DND-41 (cell line): ENCODE measurements around the gene ADAMTS9.

Experiments used
- ATAC-seq: fragments of 200-7000 bp; cut with Tn5 transposase; 3 replicates; pipeline ENCODE4 v1.9.1; 2021; ENCODE audit warnings: low read depth; ENCODE audit not compliant: insufficient read depth
- DNase-seq: peaks from one replicate; pipeline ENCODE4 v3.0.0-alpha.2; 2020
- H2AFZ ChIP-seq: 2 replicates; pipeline ENCODE4 v1.6.0; 2012; ENCODE audit warnings: low read depth, low read length
- H3K27ac ChIP-seq: 2 replicates; pipeline ENCODE4 v1.5.1; 2012; ENCODE audit warnings: low read length, inconsistent platforms
- H3K27me3 ChIP-seq: fragments of 200-600 bp; sonication (generic); 2 replicates; pipeline ENCODE4 v1.6.0; 2012; ENCODE audit warnings: low read length, mild to moderate bottlenecking, inconsistent platforms; ENCODE audit not compliant: insufficient read depth, poor library complexity
- H3K36me3 ChIP-seq: 2 replicates; pipeline ENCODE4 v1.5.1; 2012; ENCODE audit warnings: low read length, inconsistent platforms; ENCODE audit not compliant: insufficient read depth
- H3K4me1 ChIP-seq: 2 replicates; pipeline ENCODE4 v1.5.1; 2012; ENCODE audit warnings: mild to moderate bottlenecking, low read length; ENCODE audit not compliant: insufficient read depth
- H3K4me2 ChIP-seq: 2 replicates; pipeline ENCODE4 v1.6.0; 2012; ENCODE audit warnings: mild to moderate bottlenecking, moderate library complexity, low read length, inconsistent platforms; ENCODE audit not compliant: insufficient read depth
- H3K4me3 ChIP-seq, 2 experiments: fragments of 200-600 bp in 1 of 2; shearing (Covaris generic) in 1 of 2; 2 replicates each; pipeline ENCODE4 v1.5.1; 2012 to 2016; ENCODE audit warnings: inconsistent platforms in 2 of 2, low read length in 2 of 2, mild to moderate bottlenecking in 2 of 2, low read depth in 1 of 2, moderate library complexity in 1 of 2
- H3K79me2 ChIP-seq: 2 replicates; pipeline ENCODE4 v1.6.0; 2012; ENCODE audit warnings: low read length, inconsistent platforms; ENCODE audit not compliant: insufficient read depth
- H3K9ac ChIP-seq: 2 replicates; pipeline ENCODE4 v1.6.0; 2012; ENCODE audit warnings: low read depth, mild to moderate bottlenecking, inconsistent platforms, low read length, moderate library complexity
- H3K9me3 ChIP-seq: 2 replicates; pipeline ENCODE4 v1.5.1; 2012; ENCODE audit warnings: low read length, moderate library complexity, mild to moderate bottlenecking, inconsistent platforms; ENCODE audit not compliant: insufficient read depth, severe bottlenecking
- H4K20me1 ChIP-seq: 2 replicates; pipeline ENCODE4 v1.6.0; 2012; ENCODE audit warnings: low read length; ENCODE audit not compliant: insufficient read depth
- CTCF ChIP-seq: IDR thresholded peaks from 2 replicates; pipeline ENCODE4 v1.5.1; 2012; ENCODE audit warnings: borderline replicate concordance, low read length, moderate library complexity, mild to moderate bottlenecking; ENCODE audit not compliant: poor library complexity, severe bottlenecking; ENCODE audit errors: extremely low read depth
- EZH2 ChIP-seq: IDR thresholded peaks from 3 replicates; pipeline ENCODE4 v1.6.1; 2012; ENCODE audit warnings: borderline replicate concordance, low read depth, mild to moderate bottlenecking, moderate library complexity, low read length, inconsistent platforms; ENCODE audit not compliant: severe bottlenecking

ADAMTS9 gene

GRCh38 chr3:64621726-64622395, 65.9 kb downstream of the ADAMTS9 start:
- Histone ChIP-seq H3K9me3 (no peaks in the 10 kb centered on the region), H3K36me3 (no peaks in the 10 kb centered on the region), H3K4me2 (no peak overlapping the region), H4K20me1 (no peaks in the 10 kb centered on the region), H3K27ac (no peak overlapping the region), H3K4me3 (no peak overlapping the region), H3K79me2 (no peaks in the 10 kb centered on the region), H3K4me1 (no peaks in the 10 kb centered on the region), H3K9ac (no peak overlapping the region), H2AFZ (no peak overlapping the region), H3K27me3 (no peaks in the 10 kb centered on the region)
- ATAC-seq (no peak), DNase-seq (no peak)
- TF ChIP-seq CTCF (no peak), EZH2 (no peak)

GRCh38 chr3:64621275-64621674, 66.5 kb downstream of the ADAMTS9 start:
- H3K27me3 ChIP-seq: no peaks in the 10 kb centered on the region

GRCh38 chr3:64620020-64620419, 67.8 kb downstream of the ADAMTS9 start:
- no peaks in the 10 kb centered on the region for H3K27me3 ChIP-seq
- DNase-seq (no peak), ATAC-seq (no peak)
- H3K9me3 ChIP-seq: no peaks in the 10 kb centered on the region
- H3K27ac ChIP-seq: no peak overlapping the region
- H3K4me3 ChIP-seq: no peak overlapping the region
- H4K20me1 ChIP-seq: no peaks in the 10 kb centered on the region
- H3K4me2 ChIP-seq: no peak overlapping the region
- H2AFZ ChIP-seq: no peak overlapping the region
- H3K9ac ChIP-seq: no peak overlapping the region
- H3K36me3 ChIP-seq: no peaks in the 10 kb centered on the region
- TF ChIP-seq CTCF (no peak), EZH2 (no peak)
- no peaks in the 10 kb centered on the region for H3K4me1 ChIP-seq
- H3K79me2 ChIP-seq: no peaks in the 10 kb centered on the region

More at GRCh38 chr3:64621275-64621674, 66.5 kb downstream of the ADAMTS9 start:
- Histone ChIP-seq H3K36me3 (no peaks in the 10 kb centered on the region), H3K4me3 (no peak overlapping the region), H3K9ac (no peak overlapping the region), H3K4me1 (no peaks in the 10 kb centered on the region), H4K20me1 (no peaks in the 10 kb centered on the region), H3K27ac (no peak overlapping the region), H2AFZ (no peak overlapping the region), H3K9me3 (no peaks in the 10 kb centered on the region), H3K79me2 (no peaks in the 10 kb centered on the region), H3K4me2 (no peak overlapping the region)
- TF ChIP-seq CTCF: no peak
- no peak for TF ChIP-seq EZH2
- DNase-seq (no peak), ATAC-seq (no peak)
